MG63 (cell line): ENCODE data around the gene MED26. TPM values are rescaled to one million over a fixed set of nuclear protein-coding genes. Genes with fewer than 3 reads are reported as not detected.

Experiments used
- DNase-seq: peaks from one replicate; pipeline ENCODE4 v3.0.0-alpha.2; 2020
- H3K27me3 ChIP-seq: fragments of 250-450 bp; sonication (Bioruptor Pico); 2 replicates; pipeline ENCODE4 v1.5.1; 2020; ENCODE audit warnings: mild to moderate bottlenecking, moderate library complexity
- H3K36me3 ChIP-seq: fragments of 250-450 bp; sonication (Bioruptor Pico); 2 replicates; pipeline ENCODE4 v1.5.1; 2020; ENCODE audit warnings: mild to moderate bottlenecking, moderate library complexity
- H3K4me3 ChIP-seq: fragments of 250-450 bp; sonication (Bioruptor Pico); 2 replicates; pipeline ENCODE4 v1.5.1; 2020; ENCODE audit warnings: mild to moderate bottlenecking, moderate library complexity
- H3K9me3 ChIP-seq: fragments of 250-450 bp; sonication (Bioruptor Pico); 2 replicates; pipeline ENCODE4 v1.5.1; 2020; ENCODE audit warnings: mild to moderate bottlenecking, moderate library complexity
- total RNA-seq: library from RNA; depleted of rRNA; stranded (reverse); fragments of >200 nt; shearing (Covaris generic); gene quantifications from 2 replicates; pipeline ENCODE4 v1.2.3, GENCODE V29; 2014; ENCODE audit warnings: low replicate concordance; rRNA removed

The MED26 gene
- total RNA-seq, 1 experiment from 2014 or later: 10.5 TPM

- no peak for DNase-seq
- Histone ChIP-seq H3K36me3 (peaks cover 95% of the 10 kb centered on the region), H3K27me3 (no peaks in the 10 kb centered on the region), H3K4me3 (no peak overlapping the region), H3K9me3 (no peaks in the 10 kb centered on the region)
Observed at GRCh38 chr19:16529466-16530144, 98.4 kb downstream of the MED26 start.

GRCh38 chr19:16527971-16528521 lies 100.0 kb downstream of the MED26 start:
- Histone ChIP-seq H3K27me3 (no peaks in the 10 kb centered on the region), H3K9me3 (no peaks in the 10 kb centered on the region), H3K36me3 (peaks cover 97% of the 10 kb centered on the region), H3K4me3 (no peak overlapping the region)
- no peak for DNase-seq

DNA sequence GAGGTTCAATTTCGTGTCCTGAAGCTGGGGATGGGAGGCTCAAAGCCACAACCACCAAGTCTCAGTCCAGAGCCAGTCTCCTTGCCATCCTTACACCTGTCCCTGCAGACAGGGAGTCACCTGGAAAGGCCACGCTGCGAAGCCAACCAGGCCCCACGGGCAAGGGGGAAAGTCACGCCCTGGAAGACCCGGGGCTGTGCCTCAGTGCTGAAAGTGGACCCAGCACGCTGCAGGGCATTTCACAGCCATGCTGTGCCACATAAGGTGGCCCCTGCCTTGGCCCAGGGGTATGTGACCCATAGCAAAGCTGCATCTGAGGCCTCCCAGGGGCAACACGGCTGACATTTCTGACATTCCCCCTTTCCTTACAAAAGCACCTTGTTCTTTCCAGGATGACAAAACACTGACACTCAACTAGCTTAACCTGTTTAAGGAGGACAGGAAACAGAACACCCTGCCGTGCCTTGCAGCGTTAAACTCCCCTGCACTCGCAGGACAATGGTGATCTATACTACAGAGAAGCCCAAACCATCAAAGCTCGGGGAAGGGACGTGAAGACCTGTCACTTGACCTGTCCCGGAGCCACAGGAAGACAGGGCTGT lies 100.6 kb downstream of the MED26 start:
- no peak for DNase-seq
- no peaks in the 10 kb centered on the region for H3K27me3 ChIP-seq
- no peak overlapping the region for H3K4me3 ChIP-seq
- peaks cover 97% of the 10 kb centered on the region for H3K36me3 ChIP-seq
- no peaks in the 10 kb centered on the region for H3K9me3 ChIP-seq

DNA sequence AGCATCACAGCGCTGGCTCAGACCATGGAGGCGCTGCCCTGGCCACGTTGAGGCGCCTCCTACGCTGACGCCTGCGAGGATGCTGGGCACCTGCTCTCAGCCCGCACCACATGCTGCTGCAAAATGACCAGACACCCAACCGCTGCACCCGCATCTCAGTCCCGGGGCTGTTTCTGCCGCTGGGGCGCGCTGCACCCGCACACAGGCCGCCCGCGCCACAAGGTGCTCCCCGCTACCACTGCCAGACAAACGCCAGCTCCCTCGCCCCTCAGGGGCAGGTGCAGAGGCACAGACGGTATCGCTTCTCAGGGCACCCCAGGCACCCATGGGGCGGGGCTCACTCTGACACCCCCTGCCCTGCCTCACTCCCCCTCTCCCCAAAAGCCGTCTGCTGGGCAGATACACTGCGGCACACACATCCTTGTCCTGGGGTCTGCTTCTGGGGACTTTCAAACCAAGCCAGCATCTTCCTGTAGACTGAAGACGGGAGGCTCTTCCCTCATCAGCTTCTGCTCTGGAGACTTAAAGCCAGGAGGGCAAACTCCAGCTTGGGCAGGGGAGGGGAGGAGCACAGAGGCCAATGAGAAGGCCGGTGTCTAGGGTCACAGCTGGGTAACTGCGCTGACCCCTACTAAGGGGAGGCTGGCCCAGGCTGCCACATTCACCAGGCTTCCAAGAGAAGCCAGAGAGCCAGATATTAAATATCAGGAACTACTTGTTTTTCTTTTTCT lies 102.1 kb downstream of the MED26 start:
- Histone ChIP-seq H3K4me3 (no peak overlapping the region), H3K9me3 (no peaks in the 10 kb centered on the region), H3K27me3 (no peaks in the 10 kb centered on the region), H3K36me3 (peaks cover 97% of the 10 kb centered on the region)
- no peak for DNase-seq

DNA sequence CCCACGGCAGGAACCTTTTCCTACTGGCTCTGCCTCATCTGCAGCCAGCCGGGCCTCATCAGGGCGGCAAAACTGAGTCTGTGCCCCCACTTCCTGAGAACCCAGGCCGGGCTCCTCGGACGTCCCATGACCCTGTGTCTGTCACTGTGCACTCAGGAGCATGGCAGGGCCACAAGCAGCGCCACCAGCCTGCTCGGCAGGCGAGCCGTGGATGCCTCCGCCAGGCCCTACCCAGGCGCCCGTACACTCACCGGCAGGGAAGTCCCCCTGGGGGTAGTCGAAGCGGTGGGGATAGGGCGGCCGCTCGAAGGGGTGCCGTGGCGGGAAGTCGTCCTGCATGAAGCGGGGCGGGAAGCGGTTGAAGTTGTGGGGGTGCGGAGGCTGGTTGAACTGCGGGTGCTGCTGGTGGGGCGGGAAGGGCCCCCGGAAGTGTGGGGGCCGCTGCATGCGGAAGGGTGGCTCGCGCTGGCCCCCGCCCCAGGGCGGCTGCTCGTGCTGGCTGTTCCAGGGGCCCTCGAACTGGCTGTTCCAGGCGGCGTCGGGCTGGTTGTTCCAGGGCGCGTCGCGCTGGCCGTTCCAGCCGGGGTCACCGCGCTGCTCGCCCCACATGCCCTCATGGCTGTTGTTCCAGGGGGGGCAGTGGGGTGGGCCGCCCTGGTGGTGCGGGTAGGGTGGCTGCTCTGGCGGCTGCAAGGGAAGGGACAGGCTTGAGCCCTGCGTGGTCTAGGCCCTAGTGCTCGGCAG lies 102.8 kb downstream of the MED26 start:
- peaks cover 97% of the 10 kb centered on the region for H3K36me3 ChIP-seq
- H3K9me3 ChIP-seq: no peaks in the 10 kb centered on the region
- no peak overlapping the region for H3K4me3 ChIP-seq
- no peak for DNase-seq
- no peaks in the 10 kb centered on the region for H3K27me3 ChIP-seq

Other genes starting within 250 kb of the MED26 start
- gene EPS15L1, start 156.2 kb downstream of the MED26 start, total RNA-seq: 14.7 and 23.1 TPM in 2 replicates
- not detected in 2 replicates for gene CALR3, start 132.0 kb downstream of the MED26 start, total RNA-seq
- 9.8 and 21.4 TPM in 2 replicates for gene C19orf44, start 131.8 kb downstream of the MED26 start, total RNA-seq
- 1.8 and 2.0 TPM in 2 replicates for gene CHERP, start 85.8 kb downstream of the MED26 start, total RNA-seq
- gene SLC35E1, start 55.8 kb downstream of the MED26 start, total RNA-seq: 28.0 and 30.5 TPM in 2 replicates
- gene SMIM7, start 31.9 kb upstream of the MED26 start, total RNA-seq: 89.0 and 111 TPM in 2 replicates
- gene TMEM38A, start 32.9 kb upstream of the MED26 start, total RNA-seq: 0.59 and 1.8 TPM in 2 replicates
- 0.16 TPM in 1 of 2 replicates, not detected in the other for gene NWD1, start 91.6 kb upstream of the MED26 start, total RNA-seq
- 24.3 and 44.1 TPM in 2 replicates for gene SIN3B, start 201.2 kb upstream of the MED26 start, total RNA-seq